K562 (cell line): ENCODE results near the gene EGLN1. TPM values are rescaled to one million over a fixed set of nuclear protein-coding genes. Genes with fewer than 3 reads are reported as not detected.
A peak's percentile ranks its signal among the peaks of the same experiment; 100 is the strongest.

ENCODE experiments used
- AFF1 ChIP-seq, 2 experiments: fragments of 450-650 bp; IDR thresholded peaks; 2 replicates each; pipeline ENCODE4 v1.6.1; 2018; ENCODE audit warnings: mild to moderate bottlenecking in 2 of 2, low read depth in 1 of 2; ENCODE audit not compliant: partially characterized antibody in 2 of 2
- COPS2 ChIP-seq: fragments of 450-650 bp; conservative IDR thresholded peaks from 2 replicates; pipeline ENCODE4 v1.6.1; 2016; ENCODE audit warnings: mild to moderate bottlenecking, moderate library complexity
- CSDE1 ChIP-seq, 2 experiments: fragments of 450-650 bp; IDR thresholded peaks; 2 replicates each; pipeline ENCODE4 v1.6.1; 2016; ENCODE audit warnings: mild to moderate bottlenecking in 1 of 2
- E2F5 ChIP-seq: sonication (generic); formaldehyde crosslinking; IDR thresholded peaks from 2 replicates; pipeline ENCODE4 v1.8.0; 2022; ENCODE audit warnings: mild to moderate bottlenecking, missing genetic modification reagents
- JUN ChIP-seq, 2 experiments: sonication (generic) in 1 of 2; formaldehyde crosslinking in 1 of 2; IDR thresholded peaks; 2 replicates each; pipeline versions ENCODE4 v1.6.1 to v1.8.0; 2012 to 2022; ENCODE audit warnings: borderline replicate concordance in 2 of 2, mild to moderate bottlenecking in 2 of 2, improper control_type of control experiment in 1 of 2, low read depth in 1 of 2, low read length in 1 of 2, missing genetic modification reagents in 1 of 2
- JUNB ChIP-seq: fragments of 450-650 bp; formaldehyde crosslinking; conservative IDR thresholded peaks from 2 replicates; pipeline ENCODE4 v1.4.0; 2020; ENCODE audit warnings: mild to moderate bottlenecking
- NFATC3 ChIP-seq: fragments of 450-650 bp; IDR thresholded peaks from 2 replicates; pipeline ENCODE4 v1.6.1; 2017; ENCODE audit warnings: mild to moderate bottlenecking
- NR2C2 ChIP-seq, 2 experiments: fragments of 200-800 bp in 1 of 2; sonication (Bioruptor generic) in 1 of 2; sonication (generic) in 1 of 2; formaldehyde crosslinking in 1 of 2; IDR thresholded peaks; 2 replicates each; pipeline versions ENCODE4 v1.6.1 to v1.8.0; 2016 to 2022; ENCODE audit warnings: mild to moderate bottlenecking in 1 of 2, missing compliant biosample characterization in 1 of 2, missing genetic modification characterization in 1 of 2, missing genetic modification reagents in 1 of 2
- PRDM10 ChIP-seq: fragments of 450-650 bp; IDR thresholded peaks from 2 replicates; pipeline ENCODE4 v1.6.1; 2018; ENCODE audit not compliant: partially characterized antibody
- SIRT6 ChIP-seq: IDR thresholded peaks from one replicate; pipeline ENCODE4 v1.6.1; 2012; ENCODE audit warnings: low read depth, mild to moderate bottlenecking, control low read depth, inconsistent platforms, low read length, moderate library complexity
- SMAD3 ChIP-seq: fragments of 450-650 bp; formaldehyde crosslinking; conservative IDR thresholded peaks from 2 replicates; pipeline ENCODE4 v1.4.0; 2020; ENCODE audit warnings: mild to moderate bottlenecking
- SMARCB1 ChIP-seq: IDR thresholded peaks from 2 replicates; pipeline ENCODE4 v1.6.1; 2011; ENCODE audit warnings: improper control_type of control experiment, low read depth; ENCODE audit not compliant: insufficient read length
- SP2 ChIP-seq: IDR thresholded peaks from 2 replicates; pipeline ENCODE4 v1.6.1; 2011; ENCODE audit warnings: mild to moderate bottlenecking, low read depth, low read length, moderate library complexity; ENCODE audit not compliant: poor library complexity, severe bottlenecking; ENCODE audit errors: extremely low read depth
- SRSF1 ChIP-seq: fragments of 200-400 bp; formaldehyde crosslinking; IDR thresholded peaks from 2 replicates; pipeline ENCODE4 v1.6.1; 2017; ENCODE audit warnings: mild to moderate bottlenecking, low read depth, low read length, moderate library complexity
- ZC3H4 ChIP-seq: sonication (generic); formaldehyde crosslinking; IDR thresholded peaks from 2 replicates; pipeline ENCODE4 v1.9.0; 2021; ENCODE audit warnings: missing genetic modification reagents, borderline replicate concordance
- ZC3H8 ChIP-seq: fragments of 450-650 bp; IDR thresholded peaks from 2 replicates; pipeline ENCODE4 v1.6.1; 2017
- ZNF561 ChIP-seq: fragments of 450-650 bp; formaldehyde crosslinking; conservative IDR thresholded peaks from 2 replicates; pipeline ENCODE4 v1.4.0; 2020; ENCODE audit warnings: mild to moderate bottlenecking, moderate library complexity
- ZNF76 ChIP-seq: fragments of 250-450 bp; sonication (Bioruptor Pico); IDR thresholded peaks from 2 replicates; pipeline ENCODE4 v1.4.0; 2020; ENCODE audit warnings: mild to moderate bottlenecking, moderate library complexity, borderline replicate concordance
- polyA plus RNA-seq, 8 experiments: library from polyadenylated mRNA; depleted of rRNA in 4 of 8; stranded (reverse) in 5 of 8; unstranded in 3 of 8; fragments of >200 nt; fragmentation: Nextera tagmentation in 2 of 8; fragmentation: Illumina TruSeq in 1 of 8; extraction: Ambion mirVana in 2 of 8; extraction: Trizol in 1 of 8; gene quantifications; 2 replicates each; pipeline versions ENCODE4 v1.2.1 to v1.2.3, GENCODE V29; 2011 to 2014; ENCODE audit warnings: inconsistent platforms in 1 of 8, missing spikeins in 1 of 8
- total RNA-seq, 7 experiments: library from RNA; depleted of rRNA in 6 of 7; stranded (reverse); fragments of >200 nt in 6 of 7; fragmentation: Illumina TruSeq in 2 of 7; extraction: Trizol in 2 of 7; gene quantifications; 2 replicates each; pipeline versions ENCODE4 v1.2.1 to v1.2.3, GENCODE V29; 2011 to 2021; ENCODE audit warnings: low replicate concordance in 1 of 7

EGLN1 gene
- total and polyA plus RNA-seq, 9 of the 15 experiments (the other 6 are each of a cell fraction or from before 2014, with no cell fraction given) = 5.2 to 54.3 (median 24.6) TPM

- TF ChIP-seq AFF1 (IDR thresholded peaks at IDR 0.05; ENCODE audit: low read depth in 1 of 2, partially characterized antibody in 2 of 2) = no peak
- TF ChIP-seq COPS2 = no peak
- TF ChIP-seq NR2C2 (CRISPR knock-in tag; IDR thresholded peaks at IDR 0.05) = peak; percentile 72; the same call in 1 of the 2 replicates
- peak; percentile 79; the same call in 1 of the 2 replicates for TF ChIP-seq NR2C2 (tag; IDR thresholded peaks at IDR 0.05)
- 0 out of 2 replicates have a peak, but pooled peaks have one; percentile 63 for TF ChIP-seq SRSF1
- no peak for TF ChIP-seq SP2
- TF ChIP-seq JUN (IDR thresholded peaks at IDR 0.05; ENCODE audit: borderline replicate concordance, low read depth, low read length) = peak; percentile 59; the same call in 1 of the 2 replicates
- TF ChIP-seq JUN (CRISPR knock-in tag; IDR thresholded peaks at IDR 0.05; ENCODE audit: borderline replicate concordance) = no peak
- peak; percentile 20 for TF ChIP-seq PRDM10
- no peak; the same call in 1 of the 2 replicates for TF ChIP-seq ZNF76 (CRISPR knock-in tag)
- TF ChIP-seq ZC3H8 = no peak
- no peak for TF ChIP-seq ZNF561 (CRISPR knock-in tag)
- no peak for TF ChIP-seq SIRT6
- TF ChIP-seq JUNB (CRISPR knock-in tag) = no peak
- TF ChIP-seq CSDE1 (IDR thresholded peaks at IDR 0.05) = peak in 1 of 2 experiments; percentile 65; a peak in 1 of 4 replicates
- no peak for TF ChIP-seq SMAD3 (CRISPR knock-in tag)
- TF ChIP-seq ZC3H4 = no peak
- no peak for TF ChIP-seq SMARCB1
- no peak for TF ChIP-seq NFATC3
- no peak for TF ChIP-seq E2F5
Observed at GRCh38 chr1:231421971-231422797, at the start of gene EGLN1 (continued).
